ENCODE data around the gene LRRC56.

Gene LRRC56

DNA sequence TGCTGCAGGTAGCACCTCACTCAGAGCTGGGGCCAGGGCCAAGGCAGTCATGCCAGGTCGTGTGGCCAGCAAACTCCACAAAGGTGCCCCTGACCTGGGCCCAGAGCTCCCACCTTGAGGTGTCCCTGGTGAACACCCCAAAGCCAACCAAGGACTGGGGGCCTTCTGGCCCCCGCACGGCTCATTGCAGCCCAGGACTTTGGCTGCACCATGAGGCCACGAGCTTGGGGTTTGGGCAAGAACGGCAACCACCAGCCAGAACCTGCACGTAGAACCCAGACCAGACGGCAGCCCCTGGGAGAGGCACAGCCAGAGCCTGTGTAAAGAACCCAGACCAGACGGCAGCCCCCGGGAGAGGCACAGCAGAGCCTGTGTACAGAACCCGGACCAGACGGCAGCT is 7.8 kb downstream of the LRRC56 start:
- DNase-seq (ENCODE audit: low read depth): no peak
- TF ChIP-seq, protein P1, sequence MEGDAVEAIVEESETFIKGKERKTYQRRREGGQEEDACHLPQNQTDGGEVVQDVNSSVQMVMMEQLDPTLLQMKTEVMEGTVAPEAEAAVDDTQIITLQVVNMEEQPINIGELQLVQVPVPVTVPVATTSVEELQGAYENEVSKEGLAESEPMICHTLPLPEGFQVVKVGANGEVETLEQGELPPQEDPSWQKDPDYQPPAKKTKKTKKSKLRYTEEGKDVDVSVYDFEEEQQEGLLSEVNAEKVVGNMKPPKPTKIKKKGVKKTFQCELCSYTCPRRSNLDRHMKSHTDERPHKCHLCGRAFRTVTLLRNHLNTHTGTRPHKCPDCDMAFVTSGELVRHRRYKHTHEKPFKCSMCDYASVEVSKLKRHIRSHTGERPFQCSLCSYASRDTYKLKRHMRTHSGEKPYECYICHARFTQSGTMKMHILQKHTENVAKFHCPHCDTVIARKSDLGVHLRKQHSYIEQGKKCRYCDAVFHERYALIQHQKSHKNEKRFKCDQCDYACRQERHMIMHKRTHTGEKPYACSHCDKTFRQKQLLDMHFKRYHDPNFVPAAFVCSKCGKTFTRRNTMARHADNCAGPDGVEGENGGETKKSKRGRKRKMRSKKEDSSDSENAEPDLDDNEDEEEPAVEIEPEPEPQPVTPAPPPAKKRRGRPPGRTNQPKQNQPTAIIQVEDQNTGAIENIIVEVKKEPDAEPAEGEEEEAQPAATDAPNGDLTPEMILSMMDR (IDR thresholded peaks at IDR 0.05; ENCODE audit: insufficient read depth, low read depth, low read length, missing control alignments): no peak
- no peak overlapping the region for H3K4me3 ChIP-seq (ENCODE audit: low read length)

DNA sequence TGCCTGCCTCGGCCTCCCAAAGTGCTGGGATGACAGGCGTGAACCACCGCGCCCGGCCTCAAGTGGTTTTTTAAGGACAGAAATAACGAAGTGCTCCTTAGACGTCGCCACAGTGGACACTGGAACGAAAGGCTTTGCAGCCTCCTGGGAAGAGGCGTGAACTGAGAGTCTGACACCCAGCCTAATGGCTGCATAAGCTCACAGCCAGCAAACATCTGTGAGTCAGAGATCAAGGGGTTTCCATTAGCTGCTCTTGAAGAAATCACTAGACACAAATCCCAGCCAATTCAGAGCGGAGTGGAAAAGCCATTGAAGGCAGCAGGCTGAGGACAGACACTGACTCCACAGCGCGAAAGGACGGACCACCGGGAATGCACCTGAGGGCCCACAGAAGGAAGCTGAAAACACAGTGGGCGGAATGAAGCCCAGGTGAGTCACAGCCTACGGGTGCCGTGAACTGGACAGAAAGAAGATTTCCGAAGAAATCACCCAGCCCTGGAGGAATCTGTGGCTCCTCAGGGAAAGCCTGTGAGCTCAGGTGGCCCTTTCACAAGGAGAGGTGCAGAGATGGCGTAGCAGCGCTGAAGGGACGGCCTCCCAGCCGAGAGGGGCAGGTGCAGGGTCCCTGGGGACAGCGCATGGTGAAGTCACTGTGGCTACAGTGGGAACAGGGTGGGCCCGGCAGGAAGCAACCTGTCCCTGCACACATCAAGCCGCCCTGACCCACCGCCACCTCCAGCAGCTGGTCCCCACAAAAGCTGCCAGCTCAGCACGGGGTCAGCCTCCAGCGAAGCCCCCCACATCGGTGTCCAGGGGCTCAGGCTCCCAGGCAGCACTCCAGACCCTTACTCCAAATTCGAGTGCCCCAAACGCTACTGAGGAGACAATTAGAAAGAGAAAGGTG is 11.6 kb downstream of the LRRC56 start:
- peak; percentile 41 for DNase-seq (ENCODE audit: low read depth)
- TF ChIP-seq, protein P1 (IDR thresholded peaks at IDR 0.05; ENCODE audit: insufficient read depth, low read depth, low read length, missing control alignments): no peak
- no peak overlapping the region for H3K4me3 ChIP-seq (ENCODE audit: low read length)

DNA sequence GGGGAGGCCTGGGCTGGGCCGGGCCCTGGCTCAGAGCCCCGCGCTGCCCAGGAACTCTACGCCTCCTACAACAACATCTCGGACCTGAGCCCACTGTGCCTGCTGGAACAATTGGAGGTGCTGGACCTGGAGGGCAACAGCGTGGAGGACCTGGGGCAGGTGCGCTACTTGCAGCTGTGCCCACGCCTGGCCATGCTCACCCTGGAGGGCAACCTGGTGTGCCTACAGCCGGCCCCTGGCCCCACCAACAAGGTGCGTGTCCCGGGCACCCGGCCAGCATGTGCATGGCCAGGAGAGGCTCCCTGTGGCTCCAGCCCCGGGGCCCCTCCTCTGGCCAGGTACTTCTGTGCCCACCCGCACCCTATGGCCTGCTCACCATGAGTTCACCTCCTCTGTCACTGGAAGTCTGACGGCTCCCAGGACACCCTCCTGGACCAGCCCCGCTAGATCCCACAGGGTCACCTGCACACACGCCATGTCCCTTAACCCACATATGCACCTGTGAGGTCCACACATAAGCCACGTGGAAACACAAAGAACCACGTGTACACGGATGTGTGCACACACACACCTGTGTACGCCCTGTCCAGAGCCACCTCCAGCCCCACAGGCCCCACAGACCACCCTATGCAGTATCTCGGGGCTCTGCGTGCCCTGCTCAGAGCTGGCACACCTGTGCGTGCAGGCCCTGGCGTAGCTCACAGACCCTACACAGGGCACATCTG is 12.9 kb downstream of the LRRC56 start:
- no peak for DNase-seq (ENCODE audit: low read depth)
- no peak overlapping the region for H3K4me3 ChIP-seq (ENCODE audit: low read length)
- TF ChIP-seq, protein P1 (IDR thresholded peaks at IDR 0.05; ENCODE audit: insufficient read depth, low read depth, low read length, missing control alignments): no peak

DNA sequence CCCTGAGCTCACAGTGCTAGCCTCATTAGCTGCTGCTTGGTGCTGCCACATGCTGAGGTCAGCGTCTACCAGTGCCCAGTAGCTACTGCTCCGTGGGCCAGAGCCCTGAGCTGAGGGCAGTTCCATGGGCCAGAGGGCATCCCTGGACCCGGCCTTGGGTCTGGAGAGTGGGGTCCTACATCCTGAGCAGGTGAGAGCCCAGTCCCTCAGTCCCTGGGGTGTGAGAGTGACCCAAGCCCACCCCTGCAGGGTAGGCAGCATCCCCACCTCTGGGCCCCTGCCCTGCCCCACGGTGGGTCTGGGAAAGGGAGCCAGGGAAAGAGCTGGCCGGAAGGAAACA is 13.4 kb downstream of the LRRC56 start:
- TF ChIP-seq, protein P1 (IDR thresholded peaks at IDR 0.05; ENCODE audit: insufficient read depth, low read depth, low read length, missing control alignments): no peak
- no peak overlapping the region for H3K4me3 ChIP-seq (ENCODE audit: low read length)
- DNase-seq (ENCODE audit: low read depth): no peak

DNA sequence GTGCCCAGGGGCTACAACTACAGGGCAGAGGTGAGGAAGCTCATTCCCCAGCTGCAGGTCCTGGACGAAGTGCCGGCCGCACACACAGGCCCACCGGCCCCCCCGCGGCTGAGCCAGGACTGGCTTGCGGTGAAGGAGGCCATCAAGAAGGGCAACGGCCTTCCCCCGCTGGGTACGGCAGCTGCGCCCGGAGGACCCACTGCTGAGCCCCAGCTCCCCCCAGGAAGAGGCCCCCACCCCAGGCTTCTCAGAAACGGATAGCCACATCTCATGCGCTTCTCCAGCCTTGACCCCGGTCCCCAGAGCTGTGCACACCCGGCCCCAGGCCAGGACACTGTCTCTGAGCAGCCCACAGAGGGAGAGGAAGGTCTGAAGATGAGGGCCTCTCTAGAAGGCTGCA is 13.8 kb downstream of the LRRC56 start:
- TF ChIP-seq, protein P1 (IDR thresholded peaks at IDR 0.05; ENCODE audit: insufficient read depth, low read depth, low read length, missing control alignments): no peak
- H3K4me3 ChIP-seq (ENCODE audit: low read length): no peak overlapping the region

DNA sequence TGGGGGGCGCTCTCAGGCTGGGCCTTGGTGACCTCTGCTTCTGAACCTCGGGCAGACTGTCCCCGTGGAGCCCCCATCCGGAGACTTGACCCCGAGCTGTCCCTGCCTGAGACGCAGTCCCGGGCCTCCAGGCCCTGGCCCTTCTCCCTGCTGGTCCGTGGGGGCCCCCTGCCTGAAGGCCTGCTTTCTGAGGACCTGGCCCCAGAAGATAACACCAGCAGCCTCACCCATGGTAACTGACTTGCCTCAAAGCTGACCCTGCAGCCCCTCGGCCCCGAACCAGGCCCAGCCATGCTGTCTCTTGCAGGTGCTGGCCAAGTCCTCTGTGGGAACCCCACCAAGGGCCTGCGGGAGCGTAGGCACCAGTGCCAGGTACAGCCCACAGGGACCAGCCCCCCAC is 14.3 kb downstream of the LRRC56 start:
- no peak overlapping the region for H3K4me3 ChIP-seq (ENCODE audit: low read length)
- TF ChIP-seq, protein P1 (IDR thresholded peaks at IDR 0.05; ENCODE audit: insufficient read depth, low read depth, low read length, missing control alignments): no peak
- DNase-seq (ENCODE audit: low read depth): no peak

More for the DNA sequence above, 13.8 kb downstream of the LRRC56 start:
- DNase-seq (ENCODE audit: low read depth): no peak

All from epithelial cell of esophagus (primary cell).